ENCODE results near the gene MIAT.

DNA sequence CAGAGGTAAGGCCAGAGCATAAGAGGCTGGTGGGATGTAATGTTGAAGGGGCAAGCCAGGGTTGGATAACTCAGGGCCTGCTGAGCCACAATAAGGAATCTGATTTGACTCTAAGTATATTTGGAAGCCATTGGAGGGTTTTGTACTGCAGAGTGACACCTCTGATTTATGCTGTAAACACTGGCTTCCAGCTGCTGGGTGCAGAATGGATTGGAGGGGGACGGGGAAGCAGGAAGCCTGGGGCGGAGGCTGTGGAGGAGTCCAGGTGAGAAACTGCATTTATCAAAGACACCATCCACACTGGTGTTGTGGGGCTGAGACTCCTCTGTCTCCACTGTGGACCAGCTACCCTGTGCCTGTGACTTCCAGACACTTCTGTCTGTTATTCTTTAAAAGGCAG is 26.8 kb downstream of the MIAT start:
- TF ChIP-seq SUZ12 (IDR thresholded peaks at IDR 0.05; ENCODE audit: extremely low read depth, insufficient read depth, insufficient read length) (no peak), YY1 (IDR thresholded peaks at IDR 0.05; ENCODE audit: insufficient read depth, insufficient read length) (no peak)
